H1 (cell line): ENCODE measurements around the gene ZSCAN30.

ENCODE experiments used
- FOSL1 ChIP-seq: IDR thresholded peaks from 2 replicates; pipeline ENCODE4 v1.6.1; 2011; ENCODE audit warnings: mild to moderate bottlenecking, low read depth, low read length, moderate library complexity; ENCODE audit not compliant: insufficient read depth
- NRF1 ChIP-seq: IDR thresholded peaks from 2 replicates; pipeline ENCODE4 v1.6.1; 2011; ENCODE audit warnings: mild to moderate bottlenecking, low read depth, low read length, improper control_type of control experiment
- RAD21 ChIP-seq, 2 experiments: IDR thresholded peaks in 1 of 2; conservative IDR thresholded peaks in 1 of 2; 2 replicates each; pipeline ENCODE4 v1.6.1; 2011; ENCODE audit warnings: low read depth in 2 of 2, low read length in 2 of 2, improper control_type of control experiment in 1 of 2, inconsistent platforms in 1 of 2, mild to moderate bottlenecking in 1 of 2, moderate library complexity in 1 of 2
- TF ChIP-seq, protein P1 (sequence below): fragments of 300-600 bp; sonication (generic); IDR thresholded peaks from 2 replicates; pipeline ENCODE4 v1.7.1; 2012; ENCODE audit warnings: low read length, moderate library complexity, mild to moderate bottlenecking, inconsistent platforms; ENCODE audit not compliant: insufficient replicate concordance
- TF ChIP-seq, protein P2 (sequence below), 3 experiments: IDR thresholded peaks; 1 replicate in 2 of 3; 2 replicates in 1 of 3; pipeline versions ENCODE4 v1.5.1 to v1.6.1; 2011; ENCODE audit warnings: low read length in 3 of 3, mild to moderate bottlenecking in 3 of 3, inconsistent platforms in 2 of 3, low read depth in 1 of 3, moderate library complexity in 1 of 3; ENCODE audit not compliant: insufficient read depth in 1 of 3; ENCODE audit errors: control extremely low read depth in 1 of 3

DNA sequence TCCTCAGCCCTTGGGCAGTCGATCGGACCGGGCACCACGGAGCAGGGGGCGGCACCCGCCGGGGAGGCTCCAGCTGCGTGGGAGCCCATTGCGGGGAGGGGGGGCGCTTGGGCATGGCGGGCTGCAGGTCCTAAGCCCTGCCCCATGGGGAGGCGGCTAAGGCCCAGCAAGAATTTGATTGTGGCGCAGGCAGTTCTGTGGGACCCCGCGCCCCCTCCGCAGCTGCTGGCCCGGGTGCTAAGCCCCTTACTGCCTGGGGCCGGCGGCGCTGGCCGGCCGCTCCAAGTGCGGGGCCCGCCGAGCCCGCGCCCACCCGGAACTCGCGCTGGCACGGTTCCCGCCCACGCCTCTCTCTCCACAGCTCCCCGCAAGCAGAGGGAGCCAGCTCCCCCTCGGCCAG is 18.4 kb downstream of the ZSCAN30 start:
- TF ChIP-seq NRF1: no peak
- TF ChIP-seq RAD21 (IDR thresholded peaks at IDR 0.05 in 1 of 2, conservative IDR thresholded peaks at IDR 0.05 in 1 of 2; ENCODE audit: low read depth in 2 of 2, low read length in 2 of 2): no peak
- TF ChIP-seq, protein P1, sequence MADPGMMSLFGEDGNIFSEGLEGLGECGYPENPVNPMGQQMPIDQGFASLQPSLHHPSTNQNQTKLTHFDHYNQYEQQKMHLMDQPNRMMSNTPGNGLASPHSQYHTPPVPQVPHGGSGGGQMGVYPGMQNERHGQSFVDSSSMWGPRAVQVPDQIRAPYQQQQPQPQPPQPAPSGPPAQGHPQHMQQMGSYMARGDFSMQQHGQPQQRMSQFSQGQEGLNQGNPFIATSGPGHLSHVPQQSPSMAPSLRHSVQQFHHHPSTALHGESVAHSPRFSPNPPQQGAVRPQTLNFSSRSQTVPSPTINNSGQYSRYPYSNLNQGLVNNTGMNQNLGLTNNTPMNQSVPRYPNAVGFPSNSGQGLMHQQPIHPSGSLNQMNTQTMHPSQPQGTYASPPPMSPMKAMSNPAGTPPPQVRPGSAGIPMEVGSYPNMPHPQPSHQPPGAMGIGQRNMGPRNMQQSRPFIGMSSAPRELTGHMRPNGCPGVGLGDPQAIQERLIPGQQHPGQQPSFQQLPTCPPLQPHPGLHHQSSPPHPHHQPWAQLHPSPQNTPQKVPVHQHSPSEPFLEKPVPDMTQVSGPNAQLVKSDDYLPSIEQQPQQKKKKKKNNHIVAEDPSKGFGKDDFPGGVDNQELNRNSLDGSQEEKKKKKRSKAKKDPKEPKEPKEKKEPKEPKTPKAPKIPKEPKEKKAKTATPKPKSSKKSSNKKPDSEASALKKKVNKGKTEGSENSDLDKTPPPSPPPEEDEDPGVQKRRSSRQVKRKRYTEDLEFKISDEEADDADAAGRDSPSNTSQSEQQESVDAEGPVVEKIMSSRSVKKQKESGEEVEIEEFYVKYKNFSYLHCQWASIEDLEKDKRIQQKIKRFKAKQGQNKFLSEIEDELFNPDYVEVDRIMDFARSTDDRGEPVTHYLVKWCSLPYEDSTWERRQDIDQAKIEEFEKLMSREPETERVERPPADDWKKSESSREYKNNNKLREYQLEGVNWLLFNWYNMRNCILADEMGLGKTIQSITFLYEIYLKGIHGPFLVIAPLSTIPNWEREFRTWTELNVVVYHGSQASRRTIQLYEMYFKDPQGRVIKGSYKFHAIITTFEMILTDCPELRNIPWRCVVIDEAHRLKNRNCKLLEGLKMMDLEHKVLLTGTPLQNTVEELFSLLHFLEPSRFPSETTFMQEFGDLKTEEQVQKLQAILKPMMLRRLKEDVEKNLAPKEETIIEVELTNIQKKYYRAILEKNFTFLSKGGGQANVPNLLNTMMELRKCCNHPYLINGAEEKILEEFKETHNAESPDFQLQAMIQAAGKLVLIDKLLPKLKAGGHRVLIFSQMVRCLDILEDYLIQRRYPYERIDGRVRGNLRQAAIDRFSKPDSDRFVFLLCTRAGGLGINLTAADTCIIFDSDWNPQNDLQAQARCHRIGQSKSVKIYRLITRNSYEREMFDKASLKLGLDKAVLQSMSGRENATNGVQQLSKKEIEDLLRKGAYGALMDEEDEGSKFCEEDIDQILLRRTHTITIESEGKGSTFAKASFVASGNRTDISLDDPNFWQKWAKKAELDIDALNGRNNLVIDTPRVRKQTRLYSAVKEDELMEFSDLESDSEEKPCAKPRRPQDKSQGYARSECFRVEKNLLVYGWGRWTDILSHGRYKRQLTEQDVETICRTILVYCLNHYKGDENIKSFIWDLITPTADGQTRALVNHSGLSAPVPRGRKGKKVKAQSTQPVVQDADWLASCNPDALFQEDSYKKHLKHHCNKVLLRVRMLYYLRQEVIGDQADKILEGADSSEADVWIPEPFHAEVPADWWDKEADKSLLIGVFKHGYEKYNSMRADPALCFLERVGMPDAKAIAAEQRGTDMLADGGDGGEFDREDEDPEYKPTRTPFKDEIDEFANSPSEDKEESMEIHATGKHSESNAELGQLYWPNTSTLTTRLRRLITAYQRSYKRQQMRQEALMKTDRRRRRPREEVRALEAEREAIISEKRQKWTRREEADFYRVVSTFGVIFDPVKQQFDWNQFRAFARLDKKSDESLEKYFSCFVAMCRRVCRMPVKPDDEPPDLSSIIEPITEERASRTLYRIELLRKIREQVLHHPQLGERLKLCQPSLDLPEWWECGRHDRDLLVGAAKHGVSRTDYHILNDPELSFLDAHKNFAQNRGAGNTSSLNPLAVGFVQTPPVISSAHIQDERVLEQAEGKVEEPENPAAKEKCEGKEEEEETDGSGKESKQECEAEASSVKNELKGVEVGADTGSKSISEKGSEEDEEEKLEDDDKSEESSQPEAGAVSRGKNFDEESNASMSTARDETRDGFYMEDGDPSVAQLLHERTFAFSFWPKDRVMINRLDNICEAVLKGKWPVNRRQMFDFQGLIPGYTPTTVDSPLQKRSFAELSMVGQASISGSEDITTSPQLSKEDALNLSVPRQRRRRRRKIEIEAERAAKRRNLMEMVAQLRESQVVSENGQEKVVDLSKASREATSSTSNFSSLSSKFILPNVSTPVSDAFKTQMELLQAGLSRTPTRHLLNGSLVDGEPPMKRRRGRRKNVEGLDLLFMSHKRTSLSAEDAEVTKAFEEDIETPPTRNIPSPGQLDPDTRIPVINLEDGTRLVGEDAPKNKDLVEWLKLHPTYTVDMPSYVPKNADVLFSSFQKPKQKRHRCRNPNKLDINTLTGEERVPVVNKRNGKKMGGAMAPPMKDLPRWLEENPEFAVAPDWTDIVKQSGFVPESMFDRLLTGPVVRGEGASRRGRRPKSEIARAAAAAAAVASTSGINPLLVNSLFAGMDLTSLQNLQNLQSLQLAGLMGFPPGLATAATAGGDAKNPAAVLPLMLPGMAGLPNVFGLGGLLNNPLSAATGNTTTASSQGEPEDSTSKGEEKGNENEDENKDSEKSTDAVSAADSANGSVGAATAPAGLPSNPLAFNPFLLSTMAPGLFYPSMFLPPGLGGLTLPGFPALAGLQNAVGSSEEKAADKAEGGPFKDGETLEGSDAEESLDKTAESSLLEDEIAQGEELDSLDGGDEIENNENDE: no peak
- no peak for TF ChIP-seq FOSL1
- TF ChIP-seq, protein P2, sequence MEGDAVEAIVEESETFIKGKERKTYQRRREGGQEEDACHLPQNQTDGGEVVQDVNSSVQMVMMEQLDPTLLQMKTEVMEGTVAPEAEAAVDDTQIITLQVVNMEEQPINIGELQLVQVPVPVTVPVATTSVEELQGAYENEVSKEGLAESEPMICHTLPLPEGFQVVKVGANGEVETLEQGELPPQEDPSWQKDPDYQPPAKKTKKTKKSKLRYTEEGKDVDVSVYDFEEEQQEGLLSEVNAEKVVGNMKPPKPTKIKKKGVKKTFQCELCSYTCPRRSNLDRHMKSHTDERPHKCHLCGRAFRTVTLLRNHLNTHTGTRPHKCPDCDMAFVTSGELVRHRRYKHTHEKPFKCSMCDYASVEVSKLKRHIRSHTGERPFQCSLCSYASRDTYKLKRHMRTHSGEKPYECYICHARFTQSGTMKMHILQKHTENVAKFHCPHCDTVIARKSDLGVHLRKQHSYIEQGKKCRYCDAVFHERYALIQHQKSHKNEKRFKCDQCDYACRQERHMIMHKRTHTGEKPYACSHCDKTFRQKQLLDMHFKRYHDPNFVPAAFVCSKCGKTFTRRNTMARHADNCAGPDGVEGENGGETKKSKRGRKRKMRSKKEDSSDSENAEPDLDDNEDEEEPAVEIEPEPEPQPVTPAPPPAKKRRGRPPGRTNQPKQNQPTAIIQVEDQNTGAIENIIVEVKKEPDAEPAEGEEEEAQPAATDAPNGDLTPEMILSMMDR (IDR thresholded peaks at IDR 0.05; ENCODE audit: control extremely low read depth in 1 of 3, insufficient read depth in 1 of 3, low read depth in 1 of 3, low read length in 3 of 3): no peak
